Ishikawa (cell line): ENCODE results near the gene AMN1.

ENCODE experiments used
- CREB1 ChIP-seq: IDR thresholded peaks from 2 replicates; pipeline ENCODE4 v1.6.1; 2012; ENCODE audit warnings: low read depth
- EGR1 ChIP-seq: IDR thresholded peaks from 2 replicates; pipeline ENCODE4 v1.6.1; 2012
- FOXM1 ChIP-seq: IDR thresholded peaks from 2 replicates; pipeline ENCODE4 v1.6.1; 2012; ENCODE audit warnings: low read depth, borderline replicate concordance
- NFIC ChIP-seq: IDR thresholded peaks from 2 replicates; pipeline ENCODE4 v1.6.1; 2012
- RAD21 ChIP-seq: IDR thresholded peaks from 2 replicates; pipeline ENCODE4 v1.6.1; 2012; ENCODE audit warnings: low read depth
- TF ChIP-seq, protein P1 (sequence below): IDR thresholded peaks from 2 replicates; pipeline ENCODE4 v1.6.1; 2012; ENCODE audit warnings: low read depth, mild to moderate bottlenecking
- TF ChIP-seq, protein P2 (sequence below): IDR thresholded peaks from 2 replicates; pipeline ENCODE4 v1.6.1; 2012

GRCh38 chr12:31685801-31686200 is 43.0 kb downstream of the AMN1 start:
- no peak for TF ChIP-seq EGR1
- TF ChIP-seq, protein P1, sequence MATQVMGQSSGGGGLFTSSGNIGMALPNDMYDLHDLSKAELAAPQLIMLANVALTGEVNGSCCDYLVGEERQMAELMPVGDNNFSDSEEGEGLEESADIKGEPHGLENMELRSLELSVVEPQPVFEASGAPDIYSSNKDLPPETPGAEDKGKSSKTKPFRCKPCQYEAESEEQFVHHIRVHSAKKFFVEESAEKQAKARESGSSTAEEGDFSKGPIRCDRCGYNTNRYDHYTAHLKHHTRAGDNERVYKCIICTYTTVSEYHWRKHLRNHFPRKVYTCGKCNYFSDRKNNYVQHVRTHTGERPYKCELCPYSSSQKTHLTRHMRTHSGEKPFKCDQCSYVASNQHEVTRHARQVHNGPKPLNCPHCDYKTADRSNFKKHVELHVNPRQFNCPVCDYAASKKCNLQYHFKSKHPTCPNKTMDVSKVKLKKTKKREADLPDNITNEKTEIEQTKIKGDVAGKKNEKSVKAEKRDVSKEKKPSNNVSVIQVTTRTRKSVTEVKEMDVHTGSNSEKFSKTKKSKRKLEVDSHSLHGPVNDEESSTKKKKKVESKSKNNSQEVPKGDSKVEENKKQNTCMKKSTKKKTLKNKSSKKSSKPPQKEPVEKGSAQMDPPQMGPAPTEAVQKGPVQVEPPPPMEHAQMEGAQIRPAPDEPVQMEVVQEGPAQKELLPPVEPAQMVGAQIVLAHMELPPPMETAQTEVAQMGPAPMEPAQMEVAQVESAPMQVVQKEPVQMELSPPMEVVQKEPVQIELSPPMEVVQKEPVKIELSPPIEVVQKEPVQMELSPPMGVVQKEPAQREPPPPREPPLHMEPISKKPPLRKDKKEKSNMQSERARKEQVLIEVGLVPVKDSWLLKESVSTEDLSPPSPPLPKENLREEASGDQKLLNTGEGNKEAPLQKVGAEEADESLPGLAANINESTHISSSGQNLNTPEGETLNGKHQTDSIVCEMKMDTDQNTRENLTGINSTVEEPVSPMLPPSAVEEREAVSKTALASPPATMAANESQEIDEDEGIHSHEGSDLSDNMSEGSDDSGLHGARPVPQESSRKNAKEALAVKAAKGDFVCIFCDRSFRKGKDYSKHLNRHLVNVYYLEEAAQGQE, result no peak
- TF ChIP-seq NFIC, result no peak
- TF ChIP-seq RAD21, result no peak
- TF ChIP-seq, protein P2, sequence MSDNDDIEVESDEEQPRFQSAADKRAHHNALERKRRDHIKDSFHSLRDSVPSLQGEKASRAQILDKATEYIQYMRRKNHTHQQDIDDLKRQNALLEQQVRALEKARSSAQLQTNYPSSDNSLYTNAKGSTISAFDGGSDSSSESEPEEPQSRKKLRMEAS, result no peak
- no peak for TF ChIP-seq FOXM1
- TF ChIP-seq CREB1, result no peak
